Hematopoietic multipotent progenitor cell (in vitro differentiated cells): ENCODE data around the gene CORO2B. TPM values are rescaled to one million over a fixed set of nuclear protein-coding genes. Genes with fewer than 3 reads are reported as not detected.

Experiments used
- total RNA-seq: library from RNA; depleted of rRNA; stranded (reverse); fragments of >200 nt; gene quantifications from one replicate; pipeline ENCODE4 v1.2.3, GENCODE V29; 2012

The CORO2B gene
- total RNA-seq, 1 donor: under 0.01 TPM

Other genes starting within 250 kb of the CORO2B start
- gene ITGA11, start 146.8 kb upstream of the CORO2B start, total RNA-seq: 0.27 TPM
- 38.5 TPM for gene ANP32A, start 241.9 kb downstream of the CORO2B start, total RNA-seq